ENCODE measurements around the gene LMO2. TPM values are rescaled to one million over a fixed set of nuclear protein-coding genes. Genes with fewer than 3 reads are reported as not detected.

Gene LMO2
- total RNA-seq, 1 experiment from 2014 or later, result 0.33 TPM

- Histone ChIP-seq H2BK15ac (ENCODE audit: low read depth, low read length) (no peak overlapping the region), H3K4me1 (ENCODE audit: insufficient read depth, low read length) (no peaks in the 10 kb centered on the region; the same call in 1 of the 2 replicates), H2BK12ac (ENCODE audit: insufficient read length, low read depth, low read length) (no peak overlapping the region), H3K79me2 (ENCODE audit: insufficient read depth, low read length) (no peaks in the 10 kb centered on the region), H3K4me2 (ENCODE audit: insufficient read depth, insufficient read length, low read length) (no peak overlapping the region), H4K8ac (replicated peaks; ENCODE audit: insufficient read length, low read depth, low read length) (no peak overlapping the region), H2BK120ac (ENCODE audit: low read depth, low read length, poor library complexity, severe bottlenecking) (no peak overlapping the region), H3K14ac (ENCODE audit: insufficient read depth, low read length) (no peak overlapping the region), H2AFZ (ENCODE audit: low read length) (no peak overlapping the region), H3K9me3 (ENCODE audit: control insufficient read depth, low read depth, low read length) (no peaks in the 10 kb centered on the region), H2BK5ac (ENCODE audit: insufficient read length, low read length) (no peak overlapping the region), H4K5ac (ENCODE audit: insufficient read length, low read depth, low read length) (no peak overlapping the region), H2AK5ac (ENCODE audit: insufficient read length, low read length) (no peak overlapping the region), H3K4ac (ENCODE audit: low read depth, low read length) (no peak overlapping the region), H3K79me1 (ENCODE audit: insufficient read depth, low read depth, low read length, poor library complexity, severe bottlenecking) (no peaks in the 10 kb centered on the region), H4K20me1 (ENCODE audit: control insufficient read depth, insufficient read depth, insufficient read length) (no peaks in the 10 kb centered on the region), H4K91ac (ENCODE audit: insufficient read length, low read depth, low read length) (no peak overlapping the region), H3K9ac (ENCODE audit: extremely low read depth, insufficient read length, low read length) (no peak overlapping the region), H3K23me2 (ENCODE audit: insufficient read length, low read depth, low read length, poor library complexity, severe bottlenecking) (no peaks in the 10 kb centered on the region), H3K18ac (ENCODE audit: insufficient read length, low read depth, low read length) (no peak overlapping the region), H3T11ph (ENCODE audit: low read length) (no peak overlapping the region), H3K27ac (ENCODE audit: insufficient read length, low read depth, low read length) (no peak overlapping the region), H3K56ac (ENCODE audit: insufficient read length, low read depth, low read length) (no peak overlapping the region), H2BK20ac (ENCODE audit: low read depth, low read length, poor library complexity, severe bottlenecking) (no peak overlapping the region), H3K27me3 (ENCODE audit: insufficient read depth, low read length) (no peaks in the 10 kb centered on the region), H3K23ac (ENCODE audit: insufficient read length, low read depth, low read length) (no peak overlapping the region)
- WGBS (ENCODE audit: extremely low coverage, insufficient read length, low lambda C conversion rate), result no CpG with 5 or more reads among the region's 8 CpGs
- DNase-seq, result no peak
- Mint-ChIP-seq H3K4me3 (no peak overlapping the region), H3K4me1 (no peaks in the 10 kb centered on the region), H3K27ac (no peak overlapping the region; a peak in 1 of 7 replicates), H3K27me3 (ENCODE audit: low read depth) (no peaks in the 10 kb centered on the region; the same call in 1 of the 2 replicates), H3K36me3 (ENCODE audit: insufficient read depth in 1 of 3, low read depth in 3 of 3) (no peaks in the 10 kb centered on the region), H3K9me3 (no peaks in the 10 kb centered on the region)
- TF ChIP-seq CTCF (conservative IDR thresholded peaks at IDR 0.05), result no peak
Observed at GRCh38 chr11:33920838-33921613, 29.1 kb upstream of the LMO2 start.

Data from H9 (cell line).